A549 treated with CpdA at 1 μM for 4 hours (cell line): Measurements from ENCODE around the gene RGPD4. TPM values are rescaled to one million over a fixed set of nuclear protein-coding genes. Genes with fewer than 3 reads are reported as not detected.

Experiments used
- total RNA-seq: library from RNA; stranded (reverse); fragments of 200-300 nt; extraction: Qiagen RNA extraction; gene quantifications from 5 replicates; pipeline ENCODE4 v1.2.3, GENCODE V29; 2022; ENCODE audit warnings: low read depth

The RGPD4 gene
- total RNA-seq: 0.06 to 0.07 TPM (median 0.06 TPM) in 4 of 5 replicates, not detected in the other

DNA sequence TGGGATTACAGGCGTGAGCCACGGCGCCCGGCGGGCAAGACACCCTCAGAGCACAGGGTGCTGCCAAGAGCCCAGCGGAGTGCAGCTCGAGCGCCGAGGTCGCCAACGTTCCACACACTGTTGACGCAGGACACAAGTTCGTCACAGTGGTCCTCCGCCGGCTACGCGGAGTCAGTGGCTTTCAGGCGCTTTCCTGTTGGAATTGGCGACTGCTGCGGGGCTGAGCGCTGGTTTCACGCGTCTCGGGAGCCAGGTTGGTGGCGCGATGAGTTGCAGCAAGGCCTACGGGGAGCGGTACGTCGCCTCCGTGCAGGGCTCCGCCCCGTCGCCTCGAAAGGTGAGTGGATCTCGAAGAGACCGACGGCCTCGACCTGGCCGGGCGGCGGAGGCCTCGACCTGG, at the start of gene RGPD4:
Gene RGPD4, plus strand, starts transcription at position 144 of the 400 bp plus-strand sequence. Its CDS starts 122 bp downstream, at position 266.

Other genes starting within 250 kb of the RGPD4 start
- not detected in 5 replicates for gene SLC5A7, start 159.6 kb downstream of the RGPD4 start, total RNA-seq